ENCODE measurements around the gene RAB36.

Gene RAB36

GRCh38 chr22:23159291-23159630 lies 14.0 kb downstream of the RAB36 start:
- H3K4me3 ChIP-seq (ENCODE audit: low read length), result no peak overlapping the region
- TF ChIP-seq CTCF (IDR thresholded peaks at IDR 0.05; ENCODE audit: insufficient read depth, low read depth, low read length, missing control alignments), result no peak
- no peak for DNase-seq (ENCODE audit: low read depth)

DNA sequence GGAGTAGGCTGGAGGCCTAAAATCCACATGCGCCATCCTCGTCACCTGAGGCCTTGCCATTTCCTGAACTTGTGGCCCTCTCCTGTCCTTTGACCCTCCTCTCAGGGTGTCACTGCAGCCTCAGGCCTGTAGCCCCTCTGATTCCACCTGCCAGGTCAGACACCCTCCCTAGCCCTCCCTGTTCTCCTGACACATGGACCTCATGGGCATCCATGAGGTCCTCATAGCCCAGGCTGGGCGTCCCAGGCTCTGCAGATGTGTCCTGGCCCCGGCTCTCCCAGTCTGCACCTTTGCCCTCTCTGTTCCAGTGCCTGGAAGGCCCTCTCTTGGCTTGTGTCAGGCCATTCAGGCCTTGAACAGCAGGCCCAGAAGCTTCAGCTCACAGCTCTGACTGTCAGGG lies 15.8 kb downstream of the RAB36 start:
- no peak for TF ChIP-seq CTCF (IDR thresholded peaks at IDR 0.05; ENCODE audit: insufficient read depth, low read depth, low read length, missing control alignments)
- DNase-seq (ENCODE audit: low read depth), result no peak
- H3K4me3 ChIP-seq (ENCODE audit: low read length), result no peak overlapping the region

DNA sequence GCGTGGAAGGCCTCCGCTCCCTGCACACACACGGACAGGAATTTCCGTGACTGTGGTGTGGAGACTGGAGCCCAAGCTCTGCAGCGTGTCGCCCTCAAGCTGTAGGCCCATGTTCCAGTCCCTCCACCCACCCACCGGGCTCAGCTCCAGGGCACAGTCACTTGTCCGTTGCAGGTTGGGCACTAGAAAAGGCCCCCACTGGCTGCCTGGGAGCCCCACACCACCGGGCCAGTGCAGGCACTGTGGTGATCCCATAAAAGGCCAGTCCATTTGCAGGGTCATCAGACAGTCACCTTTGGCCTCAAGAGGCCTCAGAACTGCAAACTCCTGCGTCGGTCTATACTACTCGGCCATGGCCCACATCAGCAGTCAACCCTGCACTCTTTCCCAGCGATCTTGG lies 16.3 kb downstream of the RAB36 start:
- no peak for TF ChIP-seq CTCF (IDR thresholded peaks at IDR 0.05; ENCODE audit: insufficient read depth, low read depth, low read length, missing control alignments)
- no peak for DNase-seq (ENCODE audit: low read depth)
- no peak overlapping the region for H3K4me3 ChIP-seq (ENCODE audit: low read length)

DNA sequence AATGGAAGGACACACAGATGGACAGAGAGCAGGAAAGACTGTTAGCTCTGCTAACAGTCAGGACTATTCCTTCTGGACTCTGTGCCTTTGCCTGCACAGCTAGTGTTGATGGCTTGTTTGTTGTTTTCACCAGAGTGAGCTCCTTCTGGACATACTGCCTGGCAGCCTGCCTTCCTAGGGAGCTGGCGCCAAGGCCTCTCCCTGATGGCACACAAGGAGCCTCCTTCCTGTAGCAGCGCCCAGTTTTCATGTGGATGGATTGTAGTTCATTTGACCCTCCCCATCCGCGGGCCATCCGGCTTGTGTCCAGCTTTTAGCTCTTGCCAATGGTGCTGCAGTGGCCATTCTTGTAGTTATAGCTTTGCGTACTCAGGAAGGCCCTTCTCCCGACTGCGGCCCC lies 18.4 kb downstream of the RAB36 start:
- DNase-seq (ENCODE audit: low read depth), result no peak
- TF ChIP-seq CTCF (IDR thresholded peaks at IDR 0.05; ENCODE audit: insufficient read depth, low read depth, low read length, missing control alignments), result no peak
- no peak overlapping the region for H3K4me3 ChIP-seq (ENCODE audit: low read length)

DNA sequence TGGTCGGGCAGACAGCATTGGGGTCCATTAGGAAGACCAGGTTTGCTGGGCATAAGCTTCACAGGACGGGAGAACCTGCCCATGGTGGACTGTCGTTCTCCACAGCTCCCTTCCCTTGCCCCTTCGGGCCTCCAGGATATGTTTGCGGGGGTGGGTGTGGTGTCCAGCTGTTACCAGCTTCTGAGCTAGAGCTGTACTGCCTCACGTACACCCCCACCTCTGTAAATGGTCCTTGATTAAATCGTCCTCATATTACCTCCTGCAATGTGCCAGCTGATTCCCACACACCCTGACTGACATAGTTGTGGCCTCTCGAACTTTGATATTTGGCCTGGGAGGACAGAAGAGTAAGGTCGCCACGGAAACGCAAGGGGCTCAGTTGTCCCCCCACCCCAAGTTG lies 18.8 kb downstream of the RAB36 start:
- no peak for DNase-seq (ENCODE audit: low read depth)
- H3K4me3 ChIP-seq (ENCODE audit: low read length), result no peak overlapping the region
- TF ChIP-seq CTCF (IDR thresholded peaks at IDR 0.05; ENCODE audit: insufficient read depth, low read depth, low read length, missing control alignments), result no peak

GRCh38 chr22:23166042-23166831 lies 21.0 kb downstream of the RAB36 start:
- no peak overlapping the region for H3K4me3 ChIP-seq (ENCODE audit: low read length)
- no peak for DNase-seq (ENCODE audit: low read depth)
- no peak for TF ChIP-seq CTCF (IDR thresholded peaks at IDR 0.05; ENCODE audit: insufficient read depth, low read depth, low read length, missing control alignments)
